GM12878 (cell line): ENCODE results near the gene KIF9. TPM values are rescaled to one million over a fixed set of nuclear protein-coding genes. Genes with fewer than 3 reads are reported as not detected.

Experiments used
- ATAC-seq: fragments of 200-7000 bp; cut with Tn5 transposase; 3 replicates; pipeline ENCODE4 v1.9.1; 2020; ENCODE audit warnings: mild to moderate bottlenecking, moderate library complexity
- BruUV-seq: library from RNA; stranded (reverse); fragments of 400-500 nt; replicated peaks from 2 replicates; lab custom pipeline; 2021; lab: Mats Ljungman, UMichigan
- CTCF ChIA-PET: fragments of 300-600 bp; sonication (Branson Sonifier 250); formaldehyde crosslinking; extraction: SDS; loops from one replicate; lab custom pipeline; 2021; ENCODE audit warnings: inconsistent platforms; lab: Yijun Ruan, JAX
- POLR2A ChIA-PET: fragments of 350-600 bp; formaldehyde crosslinking; extraction: SDS; loops from one replicate; lab custom pipeline; 2021; ENCODE audit warnings: inconsistent platforms; lab: Charles Lee
- RAD21 ChIA-PET: fragments of 300-600 bp; sonication (Branson Sonifier 250); formaldehyde crosslinking; loops from one replicate; lab custom pipeline; 2023; ENCODE audit warnings: antibody characterized with exemption; ENCODE audit not compliant: unreplicated experiment; lab: Charles Lee
- SMC1A ChIA-PET: fragments of 300-600 bp; sonication (Branson Sonifier 250); formaldehyde crosslinking; loops from one replicate; lab custom pipeline; 2023; ENCODE audit not compliant: unreplicated experiment, uncharacterized antibody; lab: Charles Lee
- DNase-seq: peaks from one replicate; pipeline ENCODE4 v3.0.0-alpha.2; 2011; ENCODE audit warnings: low read depth, low spot score
- FAIRE-seq: peaks from 3 replicates; lab custom pipeline; 2011; peaks lifted over from hg19 to GRCh38; lab: Jason Lieb, UNC
- H2AFZ ChIP-seq: 2 replicates; pipeline ENCODE4 v1.6.0; 2011; ENCODE audit warnings: low read depth, low read length, control low read depth; ENCODE audit not compliant: control insufficient read depth
- H3K27ac ChIP-seq: 2 replicates; pipeline ENCODE4 v1.5.1; 2011; ENCODE audit warnings: control low read depth; ENCODE audit not compliant: control insufficient read depth, insufficient read depth
- H3K27me3 ChIP-seq, 2 experiments: replicated peaks in 1 of 2; 2 replicates each; pipeline versions ENCODE4 v1.6.0 to v1.6.1; 2011; ENCODE audit warnings: low read length in 1 of 2; ENCODE audit not compliant: control insufficient read depth in 2 of 2, insufficient read depth in 2 of 2
- H3K36me3 ChIP-seq, 2 experiments: 2 replicates each; pipeline ENCODE4 v1.5.1; 2011; ENCODE audit warnings: low read length in 1 of 2; ENCODE audit not compliant: control insufficient read depth in 2 of 2, insufficient read depth in 2 of 2
- H3K4me1 ChIP-seq: 2 replicates; pipeline ENCODE4 v1.6.1; 2011; ENCODE audit warnings: mild to moderate bottlenecking, low read length, moderate library complexity, mixed read lengths; ENCODE audit not compliant: control insufficient read depth, insufficient read depth
- H3K4me2 ChIP-seq: 2 replicates; pipeline ENCODE4 v1.6.0; 2011; ENCODE audit warnings: control low read depth; ENCODE audit not compliant: control insufficient read depth, insufficient read depth
- H3K4me3 ChIP-seq: fragments of 200-600 bp; sonication (generic); 2 replicates; pipeline ENCODE4 v1.5.1; 2016
- H3K79me2 ChIP-seq: 2 replicates; pipeline ENCODE4 v1.6.0; 2011; ENCODE audit warnings: low read length; ENCODE audit not compliant: control insufficient read depth, insufficient read depth
- H3K9ac ChIP-seq: 2 replicates; pipeline ENCODE4 v1.8.0; 2011; ENCODE audit warnings: low read length, control low read depth, mixed read lengths; ENCODE audit not compliant: control insufficient read depth, insufficient read depth
- H3K9me3 ChIP-seq: replicated peaks from 3 replicates; pipeline ENCODE4 v1.5.1; 2011; ENCODE audit warnings: mild to moderate bottlenecking, low read length; ENCODE audit not compliant: control insufficient read depth, insufficient read depth
- H4K20me1 ChIP-seq: 2 replicates; pipeline ENCODE4 v1.6.0; 2011; ENCODE audit not compliant: control insufficient read depth, insufficient read depth
- ATF3 ChIP-seq: IDR thresholded peaks from 2 replicates; pipeline ENCODE4 v1.6.1; 2011; ENCODE audit warnings: low read depth, mild to moderate bottlenecking, low read length, moderate library complexity, borderline replicate concordance; ENCODE audit errors: extremely low read depth
- BHLHE40 ChIP-seq, 2 experiments: fragments of 450-650 bp in 1 of 2; IDR thresholded peaks; 2 replicates each; pipeline ENCODE4 v1.6.1; 2011 to 2017; ENCODE audit warnings: low read depth in 2 of 2, borderline replicate concordance in 1 of 2, improper control_type of control experiment in 1 of 2, low read length in 1 of 2, mild to moderate bottlenecking in 1 of 2
- CEBPZ ChIP-seq: fragments of 150-350 bp; IDR thresholded peaks from 2 replicates; pipeline ENCODE4 v1.6.1; 2016; ENCODE audit warnings: low read depth, low read length
- GABPA ChIP-seq: IDR thresholded peaks from 2 replicates; pipeline ENCODE4 v1.6.1; 2014; ENCODE audit warnings: antibody characterized with exemption, low read depth, mild to moderate bottlenecking, inconsistent platforms
- MEF2B ChIP-seq: fragments of 450-650 bp; IDR thresholded peaks from 2 replicates; pipeline ENCODE4 v1.6.1; 2018; ENCODE audit warnings: mild to moderate bottlenecking, moderate library complexity; ENCODE audit not compliant: partially characterized antibody, poor library complexity, severe bottlenecking
- MLLT1 ChIP-seq: fragments of 450-650 bp; IDR thresholded peaks from 2 replicates; pipeline ENCODE4 v1.6.1; 2016; ENCODE audit warnings: mild to moderate bottlenecking
- MYB ChIP-seq: fragments of 150-350 bp; IDR thresholded peaks from 2 replicates; pipeline ENCODE4 v1.6.1; 2014; ENCODE audit warnings: mild to moderate bottlenecking, low read depth, low read length, borderline replicate concordance
- NFYA ChIP-seq: IDR thresholded peaks from 2 replicates; pipeline ENCODE4 v1.6.1; 2011; ENCODE audit warnings: low read depth, mild to moderate bottlenecking, low read length, improper control_type of control experiment, borderline replicate concordance
- SREBF2 ChIP-seq: IDR thresholded peaks from 2 replicates; pipeline ENCODE4 v1.6.1; 2012; ENCODE audit warnings: mild to moderate bottlenecking, low read length
- ZBTB4 ChIP-seq: fragments of 450-650 bp; formaldehyde crosslinking; IDR thresholded peaks from 2 replicates; pipeline ENCODE4 v1.4.0; 2022; ENCODE audit warnings: mild to moderate bottlenecking, moderate library complexity
- WGBS: methylation state at CpG from one replicate; pipeline ENCODE4 v1.1.6; 2016; ENCODE audit warnings: low lambda C conversion rate; ENCODE audit not compliant: insufficient replicate concordance, insufficient coverage; ENCODE audit errors: missing lambda C conversion rate; 5-methylcytosine and 5-hydroxymethylcytosine counted together
- in situ Hi-C: fragments of 300-500 bp; cut with MboI; formaldehyde crosslinking; loops from 9 replicates; pipeline ENCODE4 v1.14.3; 2018; ENCODE audit warnings: mixed read lengths
- intact Hi-C: fragments of 100-400 bp; cut with micrococcal nuclease; formaldehyde crosslinking; loops from one replicate; pipeline ENCODE4 v1.14.2; 2022; ENCODE audit not compliant: unreplicated experiment
- polyA plus RNA-seq, 11 experiments: library from polyadenylated mRNA; depleted of rRNA in 4 of 11; unstranded in 6 of 11; stranded (reverse) in 5 of 11; fragments of >200 nt; fragmentation: Nextera tagmentation in 4 of 11; fragmentation: Illumina TruSeq in 1 of 11; extraction: Ambion mirVana in 4 of 11; extraction: Trizol in 1 of 11; gene quantifications; 1 replicate in 1 of 11; 2 replicates in 10 of 11; pipeline versions ENCODE4 v1.2.1 to v1.2.3, GENCODE V29; 2011 to 2016; ENCODE audit warnings: inconsistent platforms in 2 of 11, missing spikeins in 2 of 11, low read depth in 1 of 11
- total RNA-seq, 4 experiments: library from RNA; depleted of rRNA in 3 of 4; stranded (reverse); fragments of >200 nt in 3 of 4; fragmentation: Illumina TruSeq in 1 of 4; extraction: Trizol in 1 of 4; gene quantifications; 2 replicates each; pipeline versions ENCODE4 v1.2.1 to v1.2.3, GENCODE V29; 2013 to 2021
- TF ChIP-seq, protein P1 (sequence below): fragments of 450-650 bp; IDR thresholded peaks from 2 replicates; pipeline ENCODE4 v1.6.1; 2018; ENCODE audit warnings: borderline replicate concordance, mild to moderate bottlenecking; ENCODE audit not compliant: partially characterized antibody

KIF9 gene
- total and polyA plus RNA-seq, 10 of the 15 experiments (the other 5 are each of a cell fraction or from before 2014, with no cell fraction given): 3.0 to 10.2 (median 5.9) TPM

DNA sequence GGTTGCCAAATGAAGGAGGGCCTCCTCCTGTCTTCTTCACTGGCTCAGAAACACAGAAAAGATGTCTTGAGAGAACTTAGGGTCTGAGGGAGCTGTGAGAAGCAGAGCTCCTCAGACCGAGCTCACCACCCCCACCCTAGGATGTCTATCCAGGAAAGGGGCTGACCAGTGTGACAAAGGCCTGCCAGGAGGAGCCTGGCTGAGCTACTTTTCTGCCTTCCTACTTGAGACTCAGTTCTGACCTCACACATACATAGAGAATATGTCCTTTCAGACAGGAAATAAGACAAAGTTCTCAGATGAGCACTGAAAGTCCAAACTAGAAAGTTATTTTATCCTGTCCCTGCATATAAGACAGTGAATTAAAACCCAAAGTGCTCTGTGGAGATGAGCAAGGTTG is 54.5 kb downstream of the KIF9 start:
- Histone ChIP-seq H4K20me1 (no peaks in the 10 kb centered on the region), H3K27me3 (no peaks in the 10 kb centered on the region), H2AFZ (peak overlapping the region; percentile 73), H3K79me2 (no peaks in the 10 kb centered on the region), H3K27ac (peak overlapping the region; percentile 92), H3K4me2 (peak overlapping the region; percentile 88), H3K4me3 (peak overlapping the region; percentile 25; the same call in 1 of the 2 replicates), H3K9ac (peak overlapping the region; percentile 64), H3K4me1 (peaks cover 46% of the 10 kb centered on the region), H3K9me3 (no peaks in the 10 kb centered on the region), H3K36me3 (no peaks in the 10 kb centered on the region)
- SMC1A ChIA-PET: interaction anchor here (0.8 to 1.4 kb wide), 10 partner anchors 12 to 281 kb away, joined by 3 to 6 read pairs (median 4); partner anchors contain the start of gene SETD2
- in situ Hi-C loops (no loop called here), intact Hi-C loops (loop anchor here (10.0 kb wide), 1 partner anchor 143 kb away; no protein-coding TSS in a partner anchor)
- no peak for FAIRE-seq
- CTCF ChIA-PET: interaction anchor here (0.6 to 4.1 kb wide), 6 partner anchors 27 to 126 kb away, joined by 3 to 18 read pairs (median 4); partner anchors contain the start of gene SETD2
- POLR2A ChIA-PET: interaction anchor here (0.6 to 1.4 kb wide), 3 partner anchors 9 to 63 kb away, joined by 3 read pairs; no protein-coding TSS in a partner anchor
- BruUV-seq: no TSS peak
- RAD21 ChIA-PET: interaction anchor here (0.7 to 1.8 kb wide), 6 partner anchors 52 to 144 kb away, joined by 3 to 10 read pairs (median 4); no protein-coding TSS in a partner anchor
- peak; percentile 67 for ATAC-seq
- 0% methylated on average over 1 of the region's 1 CpG for WGBS
- DNase-seq: no peak
- TF ChIP-seq MLLT1 (no peak), SREBF2 (no peak), ATF3 (no peak), NFYA (no peak), GABPA (no peak), CEBPZ (no peak), BHLHE40 (IDR thresholded peaks at IDR 0.05; ENCODE audit: borderline replicate concordance in 1 of 2, low read depth in 2 of 2, low read length in 1 of 2) (no peak), ZBTB4 (CRISPR knock-in tag) (no peak), MEF2B (no peak), MYB (no peak)
- TF ChIP-seq, protein P1, sequence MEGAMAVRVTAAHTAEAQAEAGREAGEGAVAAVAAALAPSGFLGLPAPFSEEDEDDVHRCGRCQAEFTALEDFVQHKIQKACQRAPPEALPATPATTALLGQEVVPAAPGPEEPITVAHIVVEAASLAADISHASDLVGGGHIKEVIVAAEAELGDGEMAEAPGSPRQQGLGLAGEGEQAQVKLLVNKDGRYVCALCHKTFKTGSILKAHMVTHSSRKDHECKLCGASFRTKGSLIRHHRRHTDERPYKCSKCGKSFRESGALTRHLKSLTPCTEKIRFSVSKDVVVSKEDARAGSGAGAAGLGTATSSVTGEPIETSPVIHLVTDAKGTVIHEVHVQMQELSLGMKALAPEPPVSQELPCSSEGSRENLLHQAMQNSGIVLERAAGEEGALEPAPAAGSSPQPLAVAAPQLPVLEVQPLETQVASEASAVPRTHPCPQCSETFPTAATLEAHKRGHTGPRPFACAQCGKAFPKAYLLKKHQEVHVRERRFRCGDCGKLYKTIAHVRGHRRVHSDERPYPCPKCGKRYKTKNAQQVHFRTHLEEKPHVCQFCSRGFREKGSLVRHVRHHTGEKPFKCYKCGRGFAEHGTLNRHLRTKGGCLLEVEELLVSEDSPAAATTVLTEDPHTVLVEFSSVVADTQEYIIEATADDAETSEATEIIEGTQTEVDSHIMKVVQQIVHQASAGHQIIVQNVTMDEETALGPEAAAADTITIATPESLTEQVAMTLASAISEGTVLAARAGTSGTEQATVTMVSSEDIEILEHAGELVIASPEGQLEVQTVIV: no peak
